HG03469 (cell line): ENCODE measurements around the gene C6.
"Not testable (repeated sequence)": the region's sequence is repeated elsewhere in the genome, so short reads cannot be mapped to it uniquely, and the experiment has no call there.

ENCODE experiments used
- ATAC-seq: cut with Tn5 transposase; IDR thresholded peaks from one replicate; pipeline ENCODE4 v1.9.1; 2021; ENCODE audit warnings: mild to moderate bottlenecking, moderate library complexity, moderate number of reproducible peaks; ENCODE audit not compliant: unreplicated experiment

C6 gene

GRCh38 chr5:41200506-41200905, 12.8 kb downstream of the C6 start:
- ATAC-seq: no peak

- no peak for ATAC-seq
These were observed 13.7 kb downstream of the C6 start for GRCh38 chr5:41199660-41200059.

DNA sequence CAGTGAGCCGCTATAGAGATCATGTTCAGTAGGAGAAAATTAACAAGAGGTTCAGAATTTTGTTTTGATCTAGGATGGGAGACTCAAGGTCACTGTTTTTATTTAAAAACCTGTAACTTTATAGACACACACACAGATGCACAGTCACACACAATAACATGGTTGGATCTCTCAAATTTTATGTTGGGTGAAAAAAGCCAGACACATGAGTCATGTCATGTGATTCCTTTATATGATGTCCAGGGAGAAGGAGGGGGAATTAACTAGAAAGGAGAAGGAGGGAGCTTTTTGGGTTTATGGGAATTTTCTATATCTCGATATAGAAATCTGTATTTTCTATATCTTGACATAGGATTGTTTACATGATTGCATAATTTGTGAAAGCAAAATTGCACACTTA, 17.1 kb downstream of the C6 start:
- no peak for ATAC-seq

DNA sequence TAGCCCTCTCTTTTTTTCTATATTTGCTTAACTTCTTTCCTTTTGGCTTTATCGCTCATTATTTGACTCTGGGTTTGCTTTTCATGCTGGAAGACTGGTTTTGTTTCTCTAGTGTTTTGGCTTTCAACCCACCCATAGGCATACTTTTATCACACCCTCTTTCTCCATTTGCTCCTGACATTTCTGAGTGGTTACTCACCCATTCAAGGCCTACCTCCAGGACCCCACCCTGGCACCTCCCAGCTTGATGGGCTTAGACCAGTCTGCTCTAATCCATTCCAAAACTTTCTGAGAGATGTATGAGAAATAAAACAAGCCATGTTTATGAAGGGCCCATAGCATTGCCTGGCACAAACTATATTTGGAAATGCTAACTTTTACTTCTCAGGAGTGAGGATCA, 18.1 kb downstream of the C6 start:
- ATAC-seq: no peak

DNA sequence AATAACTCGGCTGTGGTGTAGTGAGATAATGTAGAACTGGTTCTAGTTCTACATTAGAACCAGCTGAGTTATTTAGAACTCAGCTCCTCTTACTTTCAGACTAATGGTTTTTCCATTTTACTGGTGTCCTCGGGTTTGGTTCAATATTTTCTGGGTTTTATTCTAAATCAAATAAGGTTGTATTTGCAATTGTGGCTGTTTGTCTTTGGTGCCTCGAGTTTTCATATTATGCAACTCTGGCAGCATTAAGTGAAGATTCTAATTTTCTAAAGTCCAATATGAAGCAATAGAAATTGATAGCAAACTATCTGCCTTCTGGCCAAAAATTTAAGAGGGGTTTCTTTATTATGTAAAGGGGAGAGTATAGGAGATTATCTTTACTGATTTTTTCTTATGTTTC, 19.0 kb downstream of the C6 start:
- ATAC-seq: no peak

- ATAC-seq: no peak
These were observed 19.7 kb downstream of the C6 start for GRCh38 chr5:41193456-41194205.

- no peak for ATAC-seq
These were observed 22.1 kb downstream of the C6 start for GRCh38 chr5:41191249-41191648.

DNA sequence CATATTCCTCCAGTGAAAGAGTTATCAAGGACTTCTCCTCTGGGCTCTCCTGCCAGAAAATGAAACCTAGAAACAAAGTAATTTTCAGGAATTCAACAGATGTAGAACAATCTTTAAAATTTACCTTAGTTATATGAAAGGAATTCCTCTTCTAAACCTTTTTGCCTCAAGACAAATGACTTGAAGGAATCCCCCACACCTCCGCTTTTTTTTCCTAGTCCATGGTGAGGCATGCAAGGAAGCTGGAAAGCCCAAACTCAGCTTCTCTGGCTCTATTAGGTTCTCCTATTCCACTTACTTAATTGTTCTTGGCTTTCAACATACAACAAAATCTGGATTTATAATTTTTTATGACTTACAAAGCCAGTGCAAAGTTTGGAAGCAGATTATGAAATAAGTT, 27.2 kb downstream of the C6 start:
- ATAC-seq: no peak

GRCh38 chr5:41183331-41183730, 30.0 kb downstream of the C6 start:
- ATAC-seq: not testable (repeated sequence)

- no peak for ATAC-seq
These were observed 30.7 kb downstream of the C6 start for GRCh38 chr5:41182666-41183065.

DNA sequence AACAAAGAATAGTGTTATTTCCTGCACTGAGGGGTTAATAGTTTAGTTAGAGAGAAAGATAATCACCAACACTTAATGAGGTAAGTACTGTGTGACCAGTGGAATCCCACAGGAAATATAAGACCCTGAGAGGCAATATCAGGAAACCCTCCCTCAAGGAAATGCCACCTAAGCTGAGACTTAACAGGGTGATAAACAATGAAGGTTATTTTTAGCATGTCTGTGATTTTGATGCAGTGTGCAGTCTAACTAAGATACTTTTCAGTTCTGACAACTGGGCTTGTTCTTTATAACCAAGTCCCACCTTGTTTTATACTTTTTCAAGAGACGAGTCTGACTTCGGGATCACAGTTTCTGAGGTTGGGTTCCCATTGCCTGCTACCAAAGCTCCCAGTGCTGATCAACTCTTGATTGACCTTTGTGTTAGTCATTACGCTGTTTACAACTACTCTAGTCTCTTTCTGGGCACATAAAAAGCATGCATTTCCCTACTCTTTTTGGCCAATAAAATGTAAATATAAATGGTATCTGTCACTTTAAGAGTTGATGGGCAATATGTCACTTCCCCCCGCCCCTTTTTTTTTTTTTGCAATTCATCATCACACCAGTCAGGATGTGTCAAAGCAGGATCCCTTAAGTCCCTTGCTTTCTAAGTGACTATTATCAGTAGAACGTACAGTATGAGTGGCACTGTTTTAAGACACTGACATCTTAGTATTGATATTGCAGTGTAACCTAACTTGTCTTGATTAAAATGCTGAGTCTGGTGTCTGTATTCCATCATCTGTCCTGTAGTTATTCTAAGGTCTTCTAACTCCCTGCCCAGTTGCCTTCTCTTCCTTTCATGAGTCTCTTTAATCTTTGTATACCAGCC, 31.4 kb downstream of the C6 start:
- ATAC-seq: no peak

GRCh38 chr5:41176952-41177351, 36.4 kb downstream of the C6 start:
- no peak for ATAC-seq

DNA sequence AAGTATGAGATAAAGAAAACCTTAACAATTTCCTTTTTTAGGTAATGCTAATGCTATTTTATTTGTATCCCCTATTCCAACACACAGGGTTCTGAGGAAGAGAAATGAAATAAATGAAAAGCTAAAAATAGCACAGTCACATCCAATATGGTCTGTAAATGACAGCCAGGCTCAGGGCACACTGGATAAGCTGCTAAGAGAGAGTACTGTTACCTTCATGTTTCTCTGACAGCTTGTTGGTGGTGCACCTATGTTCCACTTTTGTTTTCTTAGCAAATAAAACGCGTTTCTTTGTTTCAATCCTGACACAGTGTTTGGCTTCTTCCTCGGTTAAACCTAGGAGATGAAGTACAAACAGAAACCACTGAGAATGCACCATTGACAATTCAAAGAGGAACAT, 41.3 kb downstream of the C6 start:
- no peak for ATAC-seq

DNA sequence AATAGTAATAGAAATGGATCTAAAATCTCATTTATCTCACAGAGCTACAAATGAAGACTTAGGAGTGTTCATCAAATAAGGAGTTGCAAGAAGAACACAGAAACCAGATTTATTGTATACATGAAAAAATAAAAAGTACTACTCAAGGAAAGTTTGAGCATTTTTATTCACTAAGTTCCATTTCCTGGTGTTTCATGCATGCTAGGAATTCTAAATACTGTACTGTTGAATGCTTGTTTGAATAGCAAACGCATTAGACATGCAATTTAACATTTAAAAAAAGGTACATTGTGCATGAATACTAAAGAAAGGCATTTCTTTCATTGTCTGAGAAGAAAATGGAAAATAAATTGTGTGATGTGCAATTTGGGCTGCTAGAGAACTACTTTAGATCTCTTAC, 52.1 kb downstream of the C6 start:
- no peak for ATAC-seq

- ATAC-seq: no peak
These were observed 55.9 kb downstream of the C6 start for GRCh38 chr5:41157272-41157894.

- ATAC-seq: no peak
These were observed 56.6 kb downstream of the C6 start for GRCh38 chr5:41156739-41157138.

GRCh38 chr5:41154491-41154890, 58.8 kb downstream of the C6 start:
- no peak for ATAC-seq

DNA sequence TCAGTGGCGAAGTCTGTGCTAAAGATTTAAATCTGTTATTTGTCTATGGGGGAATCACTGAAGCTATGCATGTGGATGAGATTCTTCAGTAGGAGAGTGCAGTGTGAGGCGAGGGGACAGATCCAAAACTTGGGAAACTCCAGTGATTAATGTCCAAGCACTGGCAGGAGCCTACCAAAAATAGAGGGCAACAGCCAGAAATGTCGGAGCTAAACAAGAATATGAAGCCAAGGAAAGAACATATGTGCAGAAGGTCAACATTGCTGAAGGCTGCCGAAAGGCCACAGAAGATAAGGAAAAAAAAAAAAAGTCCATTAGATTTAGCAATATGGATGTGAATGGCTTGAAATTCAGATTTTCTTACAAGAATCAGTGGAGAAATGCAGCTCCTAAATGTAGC, 61.8 kb downstream of the C6 start:
- no peak for ATAC-seq

- no peak for ATAC-seq
These were observed 64.9 kb downstream of the C6 start for GRCh38 chr5:41148448-41148847.

DNA sequence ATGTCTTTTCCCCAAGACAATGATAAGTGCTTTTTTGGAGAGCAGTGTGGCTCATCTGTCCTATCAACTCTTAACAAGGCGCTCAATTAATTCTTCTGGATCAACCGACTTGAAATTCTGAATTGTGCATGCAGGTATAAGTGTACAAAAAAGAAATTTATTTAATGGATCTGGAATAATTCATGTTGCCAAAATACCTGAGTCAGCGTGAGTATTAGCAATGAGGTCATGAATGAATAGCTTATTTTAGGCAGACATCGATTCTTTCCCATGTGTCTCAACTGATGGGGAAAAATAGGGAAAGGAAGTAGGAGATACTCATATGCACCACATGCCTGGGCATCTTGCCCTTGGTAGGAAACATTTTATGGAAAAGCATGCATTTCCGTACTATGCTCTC, 68.0 kb downstream of the C6 start:
- no peak for ATAC-seq

DNA sequence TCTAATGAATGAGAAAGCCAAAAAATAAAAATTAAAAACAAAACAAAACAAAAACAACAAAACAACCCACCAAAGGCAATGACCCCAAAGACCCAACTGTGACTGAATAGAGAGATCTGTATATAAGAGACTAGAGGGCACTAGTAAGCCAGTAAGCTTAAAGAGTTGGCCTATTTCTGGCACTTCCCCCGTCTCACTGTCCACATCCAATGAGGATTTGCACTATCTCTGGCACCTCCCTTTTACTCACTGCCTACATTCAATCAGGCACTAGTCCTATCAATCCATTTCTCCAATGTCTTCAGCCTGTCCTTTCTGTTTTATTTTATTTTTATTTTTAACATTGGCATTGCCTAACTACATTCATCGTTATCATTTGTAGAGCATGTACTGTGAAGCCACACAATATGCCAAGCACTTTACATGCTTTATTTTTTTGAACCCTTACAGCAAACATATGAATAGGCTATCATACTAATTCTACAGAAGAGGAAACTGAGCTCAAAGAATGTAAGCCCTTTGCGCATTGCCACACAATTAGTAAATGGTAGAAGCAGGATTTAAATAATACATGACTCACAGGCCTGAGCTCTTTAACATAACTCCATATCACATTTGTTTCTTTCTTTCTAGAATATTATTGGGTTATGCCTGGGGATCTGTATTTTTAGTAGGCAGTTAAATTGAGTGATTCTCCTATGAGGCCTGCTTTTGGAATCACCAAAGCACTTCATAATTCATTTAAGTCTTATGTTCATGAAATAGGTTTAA, 70.0 kb downstream of the C6 start:
- ATAC-seq: no peak
